DND-41 (cell line): Measurements from ENCODE around the gene RHBDD3.

Experiments used
- EZH2 ChIP-seq: IDR thresholded peaks from 3 replicates; pipeline ENCODE4 v1.6.1; 2012; ENCODE audit warnings: borderline replicate concordance, low read depth, mild to moderate bottlenecking, moderate library complexity, low read length, inconsistent platforms; ENCODE audit not compliant: severe bottlenecking
- TF ChIP-seq, protein P1 (sequence below): IDR thresholded peaks from 2 replicates; pipeline ENCODE4 v1.5.1; 2012; ENCODE audit warnings: borderline replicate concordance, low read length, moderate library complexity, mild to moderate bottlenecking; ENCODE audit not compliant: poor library complexity, severe bottlenecking; ENCODE audit errors: extremely low read depth

DNA sequence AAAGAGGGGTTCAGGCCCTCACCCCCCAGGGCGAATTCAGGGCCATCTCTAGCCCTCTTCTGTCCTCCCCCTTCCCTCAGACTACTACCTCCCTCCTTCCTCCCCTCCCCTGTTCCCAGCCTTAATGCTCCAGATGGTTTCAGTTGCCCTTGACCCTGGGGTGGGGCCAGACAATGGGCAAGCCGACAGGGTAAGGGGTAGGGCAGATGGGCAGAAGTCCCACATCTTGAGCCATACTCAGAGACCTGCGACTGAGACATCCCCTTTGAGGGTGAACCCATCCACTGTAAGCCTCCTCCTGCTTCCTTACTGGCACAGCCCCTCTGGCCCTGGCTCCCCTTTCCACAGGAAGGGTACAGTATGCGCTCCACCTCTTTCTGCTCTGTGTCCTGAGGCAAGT lies 1.9 kb downstream of the RHBDD3 start:
- no peak for TF ChIP-seq EZH2
- TF ChIP-seq, protein P1, sequence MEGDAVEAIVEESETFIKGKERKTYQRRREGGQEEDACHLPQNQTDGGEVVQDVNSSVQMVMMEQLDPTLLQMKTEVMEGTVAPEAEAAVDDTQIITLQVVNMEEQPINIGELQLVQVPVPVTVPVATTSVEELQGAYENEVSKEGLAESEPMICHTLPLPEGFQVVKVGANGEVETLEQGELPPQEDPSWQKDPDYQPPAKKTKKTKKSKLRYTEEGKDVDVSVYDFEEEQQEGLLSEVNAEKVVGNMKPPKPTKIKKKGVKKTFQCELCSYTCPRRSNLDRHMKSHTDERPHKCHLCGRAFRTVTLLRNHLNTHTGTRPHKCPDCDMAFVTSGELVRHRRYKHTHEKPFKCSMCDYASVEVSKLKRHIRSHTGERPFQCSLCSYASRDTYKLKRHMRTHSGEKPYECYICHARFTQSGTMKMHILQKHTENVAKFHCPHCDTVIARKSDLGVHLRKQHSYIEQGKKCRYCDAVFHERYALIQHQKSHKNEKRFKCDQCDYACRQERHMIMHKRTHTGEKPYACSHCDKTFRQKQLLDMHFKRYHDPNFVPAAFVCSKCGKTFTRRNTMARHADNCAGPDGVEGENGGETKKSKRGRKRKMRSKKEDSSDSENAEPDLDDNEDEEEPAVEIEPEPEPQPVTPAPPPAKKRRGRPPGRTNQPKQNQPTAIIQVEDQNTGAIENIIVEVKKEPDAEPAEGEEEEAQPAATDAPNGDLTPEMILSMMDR, result no peak
